Smooth muscle cell (in vitro differentiated cells): ENCODE data around the gene STAT4. TPM values are rescaled to one million over a fixed set of nuclear protein-coding genes. Genes with fewer than 3 reads are reported as not detected.

Experiments used
- DNase-seq: peaks from one replicate; lab custom pipeline; 2025; ENCODE audit not compliant: unreplicated experiment; lab: John Stamatoyannopoulos, UW
- H2AFZ ChIP-seq: fragments of 200-600 bp; sonication (generic); 2 replicates; pipeline ENCODE4 v1.6.0; 2016; ENCODE audit warnings: antibody characterized with exemption, low read depth, mild to moderate bottlenecking
- H3F3A ChIP-seq: fragments of 200-600 bp; sonication (generic); 2 replicates; pipeline ENCODE4 v1.6.0; 2017; ENCODE audit warnings: antibody characterized with exemption, low read depth
- H3K27ac ChIP-seq: fragments of 200-600 bp; sonication (generic); 2 replicates; pipeline ENCODE4 v1.5.1; 2016; ENCODE audit warnings: low read depth, mild to moderate bottlenecking
- H3K27me3 ChIP-seq: fragments of 200-600 bp; sonication (generic); 2 replicates; pipeline ENCODE4 v1.6.1; 2016; ENCODE audit warnings: low read depth, mild to moderate bottlenecking
- H3K36me3 ChIP-seq: fragments of 200-600 bp; sonication (generic); 2 replicates; pipeline ENCODE4 v1.5.1; 2016; ENCODE audit warnings: low read depth
- H3K4me1 ChIP-seq: fragments of 200-600 bp; sonication (generic); 2 replicates; pipeline ENCODE4 v1.5.1; 2016; ENCODE audit warnings: low read depth
- H3K4me2 ChIP-seq: fragments of 200-600 bp; sonication (generic); 2 replicates; pipeline ENCODE4 v1.6.0; 2016; ENCODE audit warnings: mild to moderate bottlenecking
- H3K4me3 ChIP-seq: fragments of 200-600 bp; sonication (generic); 2 replicates; pipeline ENCODE4 v1.5.1; 2016; ENCODE audit warnings: mild to moderate bottlenecking
- H3K79me2 ChIP-seq: fragments of 200-600 bp; sonication (generic); 2 replicates; pipeline ENCODE4 v1.6.0; 2016; ENCODE audit warnings: low read depth, mild to moderate bottlenecking
- H3K9ac ChIP-seq: fragments of 200-600 bp; sonication (generic); 2 replicates; pipeline ENCODE4 v1.6.0; 2016; ENCODE audit warnings: low read depth
- H3K9me3 ChIP-seq: fragments of 200-600 bp; sonication (generic); replicated peaks from 2 replicates; pipeline ENCODE4 v1.5.1; 2016; ENCODE audit warnings: low read depth
- H4K20me1 ChIP-seq: fragments of 200-600 bp; sonication (generic); 2 replicates; pipeline ENCODE4 v1.6.0; 2016; ENCODE audit warnings: low read depth
- WGBS: methylation state at CpG from one replicate; pipeline ENCODE4 v1.1.7; 2016; ENCODE audit warnings: low lambda C conversion rate; 5-methylcytosine and 5-hydroxymethylcytosine counted together
- polyA plus RNA-seq: library from polyadenylated mRNA; unstranded; fragments of >200 nt; fragmentation: Nextera tagmentation; extraction: Ambion mirVana; gene quantifications from 2 replicates; pipeline ENCODE4 v1.2.1, GENCODE V29; 2016
- total RNA-seq: library from RNA; depleted of rRNA; stranded (reverse); fragments of >200 nt; gene quantifications from 2 replicates; pipeline ENCODE4 v1.2.3, GENCODE V29; 2014
- TF ChIP-seq, protein P1 (sequence below): fragments of 200-600 bp; sonication (generic); IDR thresholded peaks from 2 replicates; pipeline ENCODE4 v1.5.1; 2017; ENCODE audit warnings: borderline replicate concordance, mild to moderate bottlenecking, antibody characterized with exemption; ENCODE audit not compliant: insufficient read depth, poor library complexity, severe bottlenecking

Gene STAT4
- total and polyA plus RNA-seq, 2 experiments from 2014 or later, result 0.89 to 8.4 TPM

- Histone ChIP-seq H3K9ac (no peak overlapping the region), H3K27ac (no peak overlapping the region), H3K27me3 (no peaks in the 10 kb centered on the region), H3F3A (peaks cover 6% of the 10 kb centered on the region), H3K4me3 (no peak overlapping the region), H3K36me3 (no peaks in the 10 kb centered on the region), H3K4me1 (peaks cover 14% of the 10 kb centered on the region), H3K9me3 (no peaks in the 10 kb centered on the region), H3K79me2 (no peaks in the 10 kb centered on the region), H3K4me2 (no peak overlapping the region), H4K20me1 (no peaks in the 10 kb centered on the region), H2AFZ (no peak overlapping the region)
- TF ChIP-seq, protein P1, sequence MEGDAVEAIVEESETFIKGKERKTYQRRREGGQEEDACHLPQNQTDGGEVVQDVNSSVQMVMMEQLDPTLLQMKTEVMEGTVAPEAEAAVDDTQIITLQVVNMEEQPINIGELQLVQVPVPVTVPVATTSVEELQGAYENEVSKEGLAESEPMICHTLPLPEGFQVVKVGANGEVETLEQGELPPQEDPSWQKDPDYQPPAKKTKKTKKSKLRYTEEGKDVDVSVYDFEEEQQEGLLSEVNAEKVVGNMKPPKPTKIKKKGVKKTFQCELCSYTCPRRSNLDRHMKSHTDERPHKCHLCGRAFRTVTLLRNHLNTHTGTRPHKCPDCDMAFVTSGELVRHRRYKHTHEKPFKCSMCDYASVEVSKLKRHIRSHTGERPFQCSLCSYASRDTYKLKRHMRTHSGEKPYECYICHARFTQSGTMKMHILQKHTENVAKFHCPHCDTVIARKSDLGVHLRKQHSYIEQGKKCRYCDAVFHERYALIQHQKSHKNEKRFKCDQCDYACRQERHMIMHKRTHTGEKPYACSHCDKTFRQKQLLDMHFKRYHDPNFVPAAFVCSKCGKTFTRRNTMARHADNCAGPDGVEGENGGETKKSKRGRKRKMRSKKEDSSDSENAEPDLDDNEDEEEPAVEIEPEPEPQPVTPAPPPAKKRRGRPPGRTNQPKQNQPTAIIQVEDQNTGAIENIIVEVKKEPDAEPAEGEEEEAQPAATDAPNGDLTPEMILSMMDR, result no peak
- 91% methylated on average over 2 of the region's 2 CpGs for WGBS
- DNase-seq, result no peak
These were observed 26.1 kb upstream of the STAT4 start for GRCh38 chr2:191176801-191177438.

DNA sequence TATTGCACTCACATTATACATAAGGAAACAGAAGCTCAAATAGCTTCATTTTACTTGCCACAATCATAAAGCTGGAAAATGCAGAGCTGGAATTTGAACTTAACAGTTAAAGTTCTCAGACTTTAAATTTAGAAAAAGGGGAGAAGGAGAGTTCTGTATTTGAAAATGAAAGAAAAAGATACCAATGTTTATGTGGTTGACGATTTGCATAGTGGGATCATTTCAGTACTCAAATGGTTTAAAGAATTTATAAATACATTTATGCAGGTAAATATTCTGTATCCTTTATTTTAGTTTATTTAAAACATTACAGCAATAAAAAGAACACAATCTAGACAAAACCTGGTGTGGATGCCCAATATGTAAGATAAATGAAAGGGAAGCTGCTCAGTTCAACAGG lies 25.5 kb upstream of the STAT4 start:
- Histone ChIP-seq H3K4me3 (no peak overlapping the region), H3K9me3 (no peaks in the 10 kb centered on the region), H3K9ac (no peak overlapping the region), H3K27ac (no peak overlapping the region), H3K4me1 (peaks cover 19% of the 10 kb centered on the region), H3K79me2 (no peaks in the 10 kb centered on the region), H3K36me3 (no peaks in the 10 kb centered on the region), H3K4me2 (no peak overlapping the region), H4K20me1 (no peaks in the 10 kb centered on the region), H2AFZ (no peak overlapping the region), H3K27me3 (no peaks in the 10 kb centered on the region), H3F3A (peaks cover 11% of the 10 kb centered on the region)
- 97% methylated on average over 1 of the region's 1 CpG for WGBS
- TF ChIP-seq, protein P1, result no peak
- DNase-seq, result no peak

- 58% methylated on average over 3 of the region's 3 CpGs for WGBS
- H3K4me2 ChIP-seq, result peak overlapping the region; percentile 14
- H3K79me2 ChIP-seq, result no peaks in the 10 kb centered on the region
- H3K27me3 ChIP-seq, result no peaks in the 10 kb centered on the region
- H3F3A ChIP-seq, result peaks cover 18% of the 10 kb centered on the region
- H2AFZ ChIP-seq, result peak overlapping the region; percentile 59
- DNase-seq, result no peak
- H3K36me3 ChIP-seq, result no peaks in the 10 kb centered on the region
- no peak overlapping the region for H3K9ac ChIP-seq
- no peak overlapping the region for H3K27ac ChIP-seq
- no peak overlapping the region for H3K4me3 ChIP-seq
- H3K4me1 ChIP-seq, result peaks cover 21% of the 10 kb centered on the region
- no peaks in the 10 kb centered on the region for H4K20me1 ChIP-seq
- no peaks in the 10 kb centered on the region for H3K9me3 ChIP-seq
- TF ChIP-seq, protein P1, result no peak
These were observed 23.6 kb upstream of the STAT4 start for GRCh38 chr2:191174442-191174841.

DNA sequence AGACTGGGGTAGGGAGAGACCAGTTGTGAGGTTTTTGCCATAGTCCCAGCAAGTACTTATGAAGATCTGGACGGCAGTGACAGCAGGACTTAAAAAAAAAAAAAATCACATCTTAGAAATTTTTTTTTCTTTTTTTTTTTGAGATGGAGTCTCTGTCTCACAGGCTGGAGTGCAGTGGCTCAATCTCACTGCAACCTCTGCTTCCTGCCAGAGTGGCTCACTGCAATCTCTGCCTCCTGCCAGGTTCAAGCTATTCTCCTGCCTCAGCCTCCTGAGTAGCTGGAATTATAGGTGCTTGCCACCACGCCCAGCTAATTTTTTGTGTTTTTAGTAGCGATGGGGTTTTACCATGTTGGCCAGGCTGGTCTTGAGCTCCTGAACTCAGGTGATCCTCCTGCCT lies 22.4 kb upstream of the STAT4 start:
- no peaks in the 10 kb centered on the region for H3K9me3 ChIP-seq
- H3K9ac ChIP-seq, result peak overlapping the region; percentile 68
- H3K79me2 ChIP-seq, result no peaks in the 10 kb centered on the region
- no peaks in the 10 kb centered on the region for H4K20me1 ChIP-seq
- H3K4me2 ChIP-seq, result no peak overlapping the region
- peak overlapping the region; percentile 89 for H3K27ac ChIP-seq
- H3K4me3 ChIP-seq, result no peak overlapping the region
- peaks cover 21% of the 10 kb centered on the region for H3K4me1 ChIP-seq
- no peak for DNase-seq
- 87% methylated on average over 3 of the region's 3 CpGs for WGBS
- no peaks in the 10 kb centered on the region for H3K27me3 ChIP-seq
- peaks cover 18% of the 10 kb centered on the region for H3F3A ChIP-seq
- H3K36me3 ChIP-seq, result no peaks in the 10 kb centered on the region
- TF ChIP-seq, protein P1, result no peak
- H2AFZ ChIP-seq, result no peak overlapping the region
